Measurements from ENCODE around the gene RADIL. TPM values are rescaled to one million over a fixed set of nuclear protein-coding genes. Genes with fewer than 3 reads are reported as not detected.

RADIL gene
- polyA plus RNA-seq, 3 donors, result not detected

- no peaks in the 10 kb centered on the region for H3K4me1 ChIP-seq (ENCODE audit: control insufficient read depth in 1 of 2, insufficient read depth in 2 of 2, low read length in 2 of 2)
- Mint-ChIP-seq H3K4me1 (no peaks in the 10 kb centered on the region), H3K36me3 (no peaks in the 10 kb centered on the region), H3K4me3 (no peak overlapping the region), H3K27ac (no peak overlapping the region), H3K27me3 (ENCODE audit: low read depth in 3 of 3) (peaks cover 5 to 8% (median 7%) of the 10 kb centered on the region in 3 donors), H3K9me3 (peaks cover 0 to 10% (median 0%) of the 10 kb centered on the region in 7 donors)
- H2AFZ ChIP-seq (ENCODE audit: insufficient read depth, low read depth, low read length, poor library complexity, severe bottlenecking), result no peak overlapping the region
- DNase-seq, result no peak
- H4K20me1 ChIP-seq (ENCODE audit: insufficient read depth, low read length), result no peaks in the 10 kb centered on the region
- no peak overlapping the region for H3K9ac ChIP-seq (ENCODE audit: insufficient read depth, low read length, poor library complexity, severe bottlenecking)
- H3K4me3 ChIP-seq (replicated peaks in 1 of 3; ENCODE audit: low read depth in 2 of 3, low read length in 3 of 3), result no peak overlapping the region
- WGBS (ENCODE audit: insufficient coverage), result 86% methylated on average over 11 of the region's 20 CpGs
- intact Hi-C loops (cut with micrococcal nuclease), result no loop called here
- no peak overlapping the region for H3K4me2 ChIP-seq (replicated peaks; ENCODE audit: extremely low read depth, low read length, poor library complexity, severe bottlenecking)
- H3K27me3 ChIP-seq (ENCODE audit: control insufficient read depth in 2 of 2, insufficient read depth in 2 of 2, low read length in 2 of 2), result no peaks in the 10 kb centered on the region
- H3K36me3 ChIP-seq (replicated peaks in 1 of 2; ENCODE audit: control insufficient read depth in 1 of 2, insufficient read depth in 2 of 2, low read length in 2 of 2), result no peaks in the 10 kb centered on the region
- peaks cover 0 to 8% of the 10 kb centered on the region in 2 donors for H3K9me3 ChIP-seq (replicated peaks in 1 of 2; ENCODE audit: control insufficient read depth in 1 of 2, insufficient read depth in 1 of 2, low read length in 2 of 2)
- H3K79me2 ChIP-seq (ENCODE audit: insufficient read depth, low read length), result no peaks in the 10 kb centered on the region
- TF ChIP-seq CTCF (IDR thresholded peaks at IDR 0.05), result no peak
- H3K27ac ChIP-seq (ENCODE audit: low read depth in 1 of 2, low read length in 2 of 2), result no peak overlapping the region
These were observed 27.8 kb upstream of the RADIL start for GRCh38 chr7:4911111-4911828.

- no peak overlapping the region for H2AFZ ChIP-seq (ENCODE audit: insufficient read depth, low read depth, low read length, poor library complexity, severe bottlenecking)
- Mint-ChIP-seq H3K36me3 (no peaks in the 10 kb centered on the region), H3K9me3 (peaks cover 0 to 11% (median 5%) of the 10 kb centered on the region in 7 donors), H3K4me3 (no peak overlapping the region), H3K27ac (no peak overlapping the region), H3K4me1 (no peaks in the 10 kb centered on the region), H3K27me3 (ENCODE audit: low read depth in 3 of 3) (peaks cover 0 to 5% (median 2%) of the 10 kb centered on the region in 3 donors)
- 83% methylated on average over 1 of the region's 1 CpG for WGBS (ENCODE audit: insufficient coverage)
- no peaks in the 10 kb centered on the region for H3K27me3 ChIP-seq (ENCODE audit: control insufficient read depth in 2 of 2, insufficient read depth in 2 of 2, low read length in 2 of 2)
- H3K4me2 ChIP-seq (replicated peaks; ENCODE audit: extremely low read depth, low read length, poor library complexity, severe bottlenecking), result no peak overlapping the region
- H3K27ac ChIP-seq (ENCODE audit: low read depth in 1 of 2, low read length in 2 of 2), result no peak overlapping the region
- H3K36me3 ChIP-seq (replicated peaks in 1 of 2; ENCODE audit: control insufficient read depth in 1 of 2, insufficient read depth in 2 of 2, low read length in 2 of 2), result no peaks in the 10 kb centered on the region
- H3K79me2 ChIP-seq (ENCODE audit: insufficient read depth, low read length), result no peaks in the 10 kb centered on the region
- no peaks in the 10 kb centered on the region for H4K20me1 ChIP-seq (ENCODE audit: insufficient read depth, low read length)
- H3K9ac ChIP-seq (ENCODE audit: insufficient read depth, low read length, poor library complexity, severe bottlenecking), result no peak overlapping the region
- no peak for TF ChIP-seq CTCF (IDR thresholded peaks at IDR 0.05)
- DNase-seq, result no peak
- no peaks in the 10 kb centered on the region for H3K4me1 ChIP-seq (ENCODE audit: control insufficient read depth in 1 of 2, insufficient read depth in 2 of 2, low read length in 2 of 2)
- peaks cover 0 to 8% of the 10 kb centered on the region in 2 donors for H3K9me3 ChIP-seq (replicated peaks in 1 of 2; ENCODE audit: control insufficient read depth in 1 of 2, insufficient read depth in 1 of 2, low read length in 2 of 2)
- intact Hi-C loops (cut with micrococcal nuclease), result no loop called here
- no peak overlapping the region for H3K4me3 ChIP-seq (replicated peaks in 1 of 3; ENCODE audit: low read depth in 2 of 3, low read length in 3 of 3)
These were observed 23.2 kb upstream of the RADIL start for GRCh38 chr7:4906682-4907081.
